A673 (cell line): ENCODE measurements around the gene GNB2. TPM values are rescaled to one million over a fixed set of nuclear protein-coding genes. Genes with fewer than 3 reads are reported as not detected.

Experiments
- BruUV-seq: library from RNA; stranded (reverse); fragments of 400-500 nt; replicated peaks from 2 replicates; lab custom pipeline; 2021; lab: Mats Ljungman, UMichigan
- CTCF ChIA-PET: fragments of 300-600 bp; sonication (Branson Sonifier 250); formaldehyde crosslinking; loops from one replicate; lab custom pipeline; 2022; ENCODE audit warnings: antibody characterized with exemption; lab: Charles Lee
- POLR2A ChIA-PET: fragments of 300-600 bp; sonication (Branson Sonifier 250); formaldehyde crosslinking; loops from one replicate; lab custom pipeline; 2022; ENCODE audit warnings: antibody characterized with exemption; ENCODE audit not compliant: low non-redundant PET; lab: Charles Lee
- DNase-seq: peaks from one replicate; pipeline ENCODE4 v3.0.0-alpha.2; 2015; ENCODE audit warnings: low spot score
- H3K27ac ChIP-seq: fragments of 200-600 bp; sonication (generic); 2 replicates; pipeline ENCODE4 v1.5.1; 2016; ENCODE audit warnings: mixed run types, low read depth, mild to moderate bottlenecking, mixed read lengths, antibody characterized with exemption, low read length; ENCODE audit not compliant: poor library complexity, severe bottlenecking
- H3K27me3 ChIP-seq: fragments of 200-600 bp; sonication (generic); replicated peaks from 2 replicates; pipeline ENCODE4 v1.6.1; 2017; ENCODE audit warnings: mixed run types, low read depth, mild to moderate bottlenecking, mixed read lengths, antibody characterized with exemption, low read length; ENCODE audit not compliant: insufficient read depth, poor library complexity
- H3K36me3 ChIP-seq: fragments of 200-600 bp; sonication (generic); 2 replicates; pipeline ENCODE4 v1.6.1; 2016; ENCODE audit warnings: mixed run types, mild to moderate bottlenecking, mixed read lengths, antibody characterized with exemption, low read length; ENCODE audit not compliant: insufficient read depth, poor library complexity, severe bottlenecking
- H3K4me1 ChIP-seq: fragments of 200-600 bp; sonication (generic); 2 replicates; pipeline ENCODE4 v1.6.1; 2017; ENCODE audit warnings: mixed run types, mild to moderate bottlenecking, mixed read lengths, antibody characterized with exemption, low read length; ENCODE audit not compliant: insufficient read depth, poor library complexity, severe bottlenecking
- H3K4me3 ChIP-seq: fragments of 200-600 bp; sonication (generic); 2 replicates; pipeline ENCODE4 v1.5.1; 2016; ENCODE audit warnings: low read depth, mixed run types, mild to moderate bottlenecking, mixed read lengths, low read length; ENCODE audit not compliant: poor library complexity, severe bottlenecking
- H3K9me3 ChIP-seq: fragments of 200-600 bp; sonication (generic); 2 replicates; pipeline ENCODE4 v1.6.1; 2016; ENCODE audit warnings: mixed run types, low read depth, mild to moderate bottlenecking, mixed read lengths, antibody characterized with exemption, low read length; ENCODE audit not compliant: poor library complexity, severe bottlenecking
- EZH2 ChIP-seq: fragments of 200-600 bp; sonication (generic); IDR thresholded peaks from 2 replicates; pipeline ENCODE4 v1.6.1; 2017; ENCODE audit warnings: borderline replicate concordance, low read depth, mild to moderate bottlenecking, mixed read lengths, antibody characterized with exemption, low read length; ENCODE audit not compliant: poor library complexity, severe bottlenecking
- intact Hi-C: fragments of 100-400 bp; cut with micrococcal nuclease; formaldehyde crosslinking; loops from one replicate; pipeline ENCODE4 v1.10.0; 2022; ENCODE audit not compliant: unreplicated experiment
- total RNA-seq: library from RNA; stranded (reverse); gene quantifications from 2 replicates; pipeline ENCODE4 v1.2.3, GENCODE V29; 2021
- TF ChIP-seq, protein P1 (sequence below): fragments of 300-800, 200-600 bp; sonication (generic); conservative IDR thresholded peaks from 2 replicates; pipeline ENCODE4 v1.5.1; 2017; ENCODE audit warnings: low read depth, mild to moderate bottlenecking, antibody characterized with exemption, low read length, moderate library complexity, mixed read lengths

GNB2 gene
- total RNA-seq, 1 experiment from 2014 or later: 225 TPM

DNA sequence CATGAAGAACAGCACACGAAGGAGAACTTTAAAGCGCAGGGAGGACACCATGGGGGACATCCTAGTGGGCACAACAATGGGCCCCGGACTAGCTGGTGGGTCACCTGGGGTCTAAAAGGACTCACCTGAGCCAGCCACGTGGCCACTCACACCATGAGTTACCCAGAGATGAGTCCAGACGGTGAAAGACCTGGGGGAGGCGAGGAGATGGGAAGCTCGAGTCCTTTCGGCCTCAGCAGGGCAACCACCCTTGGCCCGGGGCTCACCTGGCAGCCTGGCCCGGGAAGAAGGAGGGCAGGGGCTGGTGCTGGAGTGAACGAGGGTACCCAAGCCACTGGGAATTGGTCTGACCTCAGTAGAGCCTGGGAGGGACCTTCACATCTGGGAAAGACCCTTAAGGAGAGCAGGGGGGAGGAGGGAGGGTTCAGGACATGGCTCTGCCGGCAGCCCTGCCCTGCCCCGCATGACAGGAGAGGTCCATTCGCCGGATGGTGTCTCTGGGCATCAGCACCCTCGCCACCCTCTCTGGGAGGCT, 14.9 kb downstream of the GNB2 start:
- intact Hi-C loops: no loop called here
- no peaks in the 10 kb centered on the region for H3K9me3 ChIP-seq
- POLR2A ChIA-PET: no interaction called here
- no peak overlapping the region for H3K4me3 ChIP-seq
- H3K27ac ChIP-seq: no peak overlapping the region
- CTCF ChIA-PET: interaction anchor here (1.1 kb wide), 1 partner anchor 76 kb away, joined by 3 read pairs; the partner anchor contains the start of gene MOSPD3
- TF ChIP-seq, protein P1, sequence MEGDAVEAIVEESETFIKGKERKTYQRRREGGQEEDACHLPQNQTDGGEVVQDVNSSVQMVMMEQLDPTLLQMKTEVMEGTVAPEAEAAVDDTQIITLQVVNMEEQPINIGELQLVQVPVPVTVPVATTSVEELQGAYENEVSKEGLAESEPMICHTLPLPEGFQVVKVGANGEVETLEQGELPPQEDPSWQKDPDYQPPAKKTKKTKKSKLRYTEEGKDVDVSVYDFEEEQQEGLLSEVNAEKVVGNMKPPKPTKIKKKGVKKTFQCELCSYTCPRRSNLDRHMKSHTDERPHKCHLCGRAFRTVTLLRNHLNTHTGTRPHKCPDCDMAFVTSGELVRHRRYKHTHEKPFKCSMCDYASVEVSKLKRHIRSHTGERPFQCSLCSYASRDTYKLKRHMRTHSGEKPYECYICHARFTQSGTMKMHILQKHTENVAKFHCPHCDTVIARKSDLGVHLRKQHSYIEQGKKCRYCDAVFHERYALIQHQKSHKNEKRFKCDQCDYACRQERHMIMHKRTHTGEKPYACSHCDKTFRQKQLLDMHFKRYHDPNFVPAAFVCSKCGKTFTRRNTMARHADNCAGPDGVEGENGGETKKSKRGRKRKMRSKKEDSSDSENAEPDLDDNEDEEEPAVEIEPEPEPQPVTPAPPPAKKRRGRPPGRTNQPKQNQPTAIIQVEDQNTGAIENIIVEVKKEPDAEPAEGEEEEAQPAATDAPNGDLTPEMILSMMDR: no peak
- no peak for TF ChIP-seq EZH2
- H3K4me1 ChIP-seq: peaks cover 15% of the 10 kb centered on the region
- no TSS peak for BruUV-seq
- no peak for DNase-seq
- H3K36me3 ChIP-seq: peaks cover 69% of the 10 kb centered on the region
- no peaks in the 10 kb centered on the region for H3K27me3 ChIP-seq

DNA sequence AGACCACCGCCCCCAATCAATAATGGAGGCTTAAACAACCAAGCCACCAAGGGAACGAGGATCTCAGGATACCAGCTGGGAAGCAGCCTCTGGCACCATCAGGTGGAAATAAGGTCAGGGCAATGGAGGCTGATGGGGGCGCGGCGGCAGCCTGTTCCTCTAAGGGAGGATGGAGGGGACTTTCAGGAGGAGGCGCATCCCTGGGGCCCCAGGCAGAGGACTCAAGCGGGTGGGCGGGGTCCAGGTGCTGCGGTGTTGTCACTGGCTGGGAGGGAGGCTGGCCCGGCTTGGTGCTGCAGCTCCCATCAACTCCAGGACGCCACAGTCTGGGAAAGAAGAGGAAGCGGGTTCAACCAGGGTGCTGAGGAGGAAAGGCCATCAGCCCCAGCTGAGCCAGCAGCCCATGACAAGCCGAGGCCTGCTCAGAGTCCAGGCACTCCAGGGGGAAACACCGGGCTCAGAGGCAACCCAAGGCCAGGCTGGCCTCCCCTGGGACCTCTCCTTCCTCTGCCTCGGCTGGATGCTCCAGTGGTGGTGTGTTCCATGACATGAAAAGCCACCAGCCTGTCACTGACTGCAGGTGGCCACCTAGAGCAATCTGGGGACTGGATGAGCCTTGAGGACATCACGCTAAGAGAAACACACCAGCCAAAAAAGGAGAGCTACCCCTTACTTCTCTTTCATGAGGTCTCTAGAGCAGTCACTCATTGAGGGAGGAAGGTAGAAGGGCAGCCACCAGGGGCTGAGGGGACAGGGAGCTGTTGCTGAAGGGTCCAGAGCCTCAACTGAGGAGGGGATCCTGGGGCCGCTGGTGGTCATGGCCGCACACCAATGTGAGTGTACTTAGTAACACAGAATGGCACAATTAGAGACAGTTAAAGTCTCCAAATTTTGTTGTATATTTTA, 15.9 kb downstream of the GNB2 start:
- POLR2A ChIA-PET: no interaction called here
- BruUV-seq: no TSS peak
- intact Hi-C loops: loop anchor here (5.0 kb wide), 2 partner anchors 87 to 127 kb away; partner anchors contain the start of gene PCOLCE
- TF ChIP-seq, protein P1: no peak
- no peak for TF ChIP-seq EZH2
- no peaks in the 10 kb centered on the region for H3K27me3 ChIP-seq
- no peak for DNase-seq
- CTCF ChIA-PET: interaction anchor here (1.1 to 1.3 kb wide), 2 partner anchors 16 to 77 kb away, joined by 3 read pairs; partner anchors contain the start of gene MOSPD3
- H3K4me1 ChIP-seq: peaks cover 15% of the 10 kb centered on the region
- H3K36me3 ChIP-seq: peaks cover 58% of the 10 kb centered on the region
- peak overlapping the region; percentile 5 for H3K27ac ChIP-seq
- no peak overlapping the region for H3K4me3 ChIP-seq
- H3K9me3 ChIP-seq: no peaks in the 10 kb centered on the region

DNA sequence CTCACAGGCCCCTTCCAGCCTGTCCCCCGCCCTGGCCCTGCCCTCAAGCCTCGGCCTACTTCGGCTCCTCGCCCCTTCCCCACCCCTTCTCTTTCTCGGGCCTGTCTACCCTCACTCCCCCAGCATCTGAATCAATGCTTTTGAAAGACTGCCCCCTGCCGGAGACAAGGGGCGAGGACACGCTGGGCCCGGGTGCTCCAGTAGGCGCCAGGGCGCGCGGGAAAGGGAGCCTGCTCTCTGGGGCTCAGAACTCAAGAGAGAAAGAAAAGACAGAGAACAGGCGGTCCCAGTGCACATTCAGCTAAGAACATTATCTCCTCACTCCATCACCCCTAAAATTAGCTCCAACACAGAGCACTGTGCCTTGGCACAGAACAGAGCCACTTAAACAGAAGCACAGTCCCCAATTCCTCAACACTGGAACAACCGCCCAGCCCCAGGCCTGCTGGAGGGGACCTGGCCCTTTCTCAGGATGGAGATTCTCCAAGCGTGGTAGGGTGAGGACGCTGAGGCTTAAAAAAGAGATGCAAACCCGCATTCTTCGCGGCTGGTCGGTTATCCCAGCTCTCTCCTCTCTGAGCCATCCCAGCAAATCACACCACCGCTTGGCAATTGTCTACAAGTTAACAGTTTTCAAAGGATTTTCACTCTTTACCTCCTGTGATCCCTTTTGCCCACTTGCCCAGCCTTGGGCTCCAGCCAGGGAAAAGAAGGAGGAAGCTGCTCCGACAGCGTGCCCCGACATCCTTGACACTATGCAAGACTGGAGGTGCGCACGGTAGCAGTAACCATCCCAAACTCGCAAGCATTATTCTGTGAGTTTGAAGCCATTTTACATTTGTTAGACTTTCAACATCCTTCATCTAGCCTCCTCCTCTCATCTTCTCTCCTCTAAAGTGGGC, 18.4 kb downstream of the GNB2 start:
- intact Hi-C loops: loop anchor here (5.0 kb wide), 2 partner anchors 90 to 130 kb away; partner anchors contain the start of gene PCOLCE
- no peak for TF ChIP-seq EZH2
- TF ChIP-seq, protein P1: peak; percentile 98
- ChIA-PET POLR2A (no interaction called here), CTCF (interaction anchor here (0.6 to 1.6 kb wide), 4 partner anchors 11 to 161 kb away, joined by 4 to 6 read pairs (median 4); partner anchors contain the start of gene SLC12A9)
- Histone ChIP-seq H3K4me1 (peaks cover 15% of the 10 kb centered on the region), H3K27ac (peak overlapping the region; percentile 4), H3K9me3 (no peaks in the 10 kb centered on the region), H3K27me3 (no peaks in the 10 kb centered on the region), H3K4me3 (peak overlapping the region; percentile 98), H3K36me3 (peaks cover 35% of the 10 kb centered on the region)
- BruUV-seq: TSS peak; percentile 51
- DNase-seq: peak; percentile 89
